ENCODE measurements around the gene TMEM123.

GRCh38 chr11:102478673-102479299 is 26.2 kb upstream of the TMEM123 start:
- TF ChIP-seq ZNF274 (IDR thresholded peaks at IDR 0.05; ENCODE audit: low read depth, low read length) (no peak), SUZ12 (IDR thresholded peaks at IDR 0.05; ENCODE audit: extremely low read depth, insufficient read depth, insufficient read length) (no peak), YY1 (IDR thresholded peaks at IDR 0.05; ENCODE audit: insufficient read depth, insufficient read length) (no peak)

Data from NT2/D1 (cell line).